Subcutaneous adipose tissue (tissue), 4 donors: ENCODE data around the gene CELA3A. TPM values are rescaled to one million over a fixed set of nuclear protein-coding genes. Genes with fewer than 3 reads are reported as not detected.

Experiments used
- total RNA-seq, 4 donors: library from RNA; depleted of rRNA; stranded (reverse); fragments of >200 nt; gene quantifications; one replicate each; pipeline ENCODE4 v1.1.0, GENCODE V29; 2016
- TF ChIP-seq, protein P1 (sequence below): fragments of 450-650 bp; IDR thresholded peaks from one replicate; pipeline ENCODE4 v1.5.1; 2016; ENCODE audit warnings: low read depth, mild to moderate bottlenecking, control low read depth, antibody characterized with exemption, moderate library complexity

CELA3A gene
- total RNA-seq, 4 donors from 2014 or later = not detected

- TF ChIP-seq, protein P1, sequence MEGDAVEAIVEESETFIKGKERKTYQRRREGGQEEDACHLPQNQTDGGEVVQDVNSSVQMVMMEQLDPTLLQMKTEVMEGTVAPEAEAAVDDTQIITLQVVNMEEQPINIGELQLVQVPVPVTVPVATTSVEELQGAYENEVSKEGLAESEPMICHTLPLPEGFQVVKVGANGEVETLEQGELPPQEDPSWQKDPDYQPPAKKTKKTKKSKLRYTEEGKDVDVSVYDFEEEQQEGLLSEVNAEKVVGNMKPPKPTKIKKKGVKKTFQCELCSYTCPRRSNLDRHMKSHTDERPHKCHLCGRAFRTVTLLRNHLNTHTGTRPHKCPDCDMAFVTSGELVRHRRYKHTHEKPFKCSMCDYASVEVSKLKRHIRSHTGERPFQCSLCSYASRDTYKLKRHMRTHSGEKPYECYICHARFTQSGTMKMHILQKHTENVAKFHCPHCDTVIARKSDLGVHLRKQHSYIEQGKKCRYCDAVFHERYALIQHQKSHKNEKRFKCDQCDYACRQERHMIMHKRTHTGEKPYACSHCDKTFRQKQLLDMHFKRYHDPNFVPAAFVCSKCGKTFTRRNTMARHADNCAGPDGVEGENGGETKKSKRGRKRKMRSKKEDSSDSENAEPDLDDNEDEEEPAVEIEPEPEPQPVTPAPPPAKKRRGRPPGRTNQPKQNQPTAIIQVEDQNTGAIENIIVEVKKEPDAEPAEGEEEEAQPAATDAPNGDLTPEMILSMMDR = no peak
These were observed 44.3 kb downstream of the CELA3A start for GRCh38 chr1:22045604-22046228.

- TF ChIP-seq, protein P1 = no peak
These were observed 47.1 kb downstream of the CELA3A start for GRCh38 chr1:22048351-22049192.

DNA sequence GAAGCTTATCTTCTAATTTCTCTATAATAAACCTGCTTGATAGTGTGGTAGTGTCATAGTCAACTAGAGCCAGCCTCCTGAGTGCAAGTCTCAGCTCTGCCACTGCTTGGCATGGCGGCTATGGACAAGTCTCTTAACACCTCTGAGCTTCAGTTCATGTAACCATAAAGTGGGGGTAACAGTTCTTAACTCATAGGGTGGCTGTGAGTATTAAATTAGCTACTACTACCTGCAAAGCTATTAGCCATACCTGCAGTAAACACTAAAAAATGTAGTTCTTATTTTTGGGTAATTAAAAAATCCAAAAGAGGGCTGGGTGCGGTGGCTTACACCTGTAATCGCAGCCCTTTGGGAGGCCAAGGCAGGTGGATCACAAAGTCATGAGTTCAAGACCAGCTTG lies 48.9 kb downstream of the CELA3A start:
- TF ChIP-seq, protein P1 = no peak

DNA sequence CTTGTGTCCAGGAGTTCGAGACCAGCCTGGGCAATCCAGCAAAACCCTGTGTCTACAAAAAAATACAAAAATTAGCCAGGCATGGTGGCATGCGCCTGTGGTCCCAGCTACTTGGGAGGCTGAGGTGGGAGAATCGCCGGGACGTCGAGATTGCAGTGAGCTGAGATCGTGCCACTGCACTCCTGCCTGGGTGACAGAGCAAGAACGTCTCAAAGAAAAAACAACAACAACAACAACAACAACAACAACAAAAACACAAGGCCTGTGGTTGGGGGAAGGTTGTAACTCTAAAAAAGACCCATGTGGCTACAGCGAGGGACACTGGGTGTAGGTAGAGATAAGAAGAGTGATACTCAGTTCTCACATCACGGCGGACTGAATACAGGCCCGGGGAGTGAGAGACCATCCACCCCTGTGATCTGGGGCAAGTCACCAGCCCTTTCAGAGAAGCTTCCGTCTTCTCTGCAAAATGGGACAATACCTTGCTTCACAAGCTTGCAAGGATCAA lies 50.2 kb downstream of the CELA3A start:
- TF ChIP-seq, protein P1 = no peak

DNA sequence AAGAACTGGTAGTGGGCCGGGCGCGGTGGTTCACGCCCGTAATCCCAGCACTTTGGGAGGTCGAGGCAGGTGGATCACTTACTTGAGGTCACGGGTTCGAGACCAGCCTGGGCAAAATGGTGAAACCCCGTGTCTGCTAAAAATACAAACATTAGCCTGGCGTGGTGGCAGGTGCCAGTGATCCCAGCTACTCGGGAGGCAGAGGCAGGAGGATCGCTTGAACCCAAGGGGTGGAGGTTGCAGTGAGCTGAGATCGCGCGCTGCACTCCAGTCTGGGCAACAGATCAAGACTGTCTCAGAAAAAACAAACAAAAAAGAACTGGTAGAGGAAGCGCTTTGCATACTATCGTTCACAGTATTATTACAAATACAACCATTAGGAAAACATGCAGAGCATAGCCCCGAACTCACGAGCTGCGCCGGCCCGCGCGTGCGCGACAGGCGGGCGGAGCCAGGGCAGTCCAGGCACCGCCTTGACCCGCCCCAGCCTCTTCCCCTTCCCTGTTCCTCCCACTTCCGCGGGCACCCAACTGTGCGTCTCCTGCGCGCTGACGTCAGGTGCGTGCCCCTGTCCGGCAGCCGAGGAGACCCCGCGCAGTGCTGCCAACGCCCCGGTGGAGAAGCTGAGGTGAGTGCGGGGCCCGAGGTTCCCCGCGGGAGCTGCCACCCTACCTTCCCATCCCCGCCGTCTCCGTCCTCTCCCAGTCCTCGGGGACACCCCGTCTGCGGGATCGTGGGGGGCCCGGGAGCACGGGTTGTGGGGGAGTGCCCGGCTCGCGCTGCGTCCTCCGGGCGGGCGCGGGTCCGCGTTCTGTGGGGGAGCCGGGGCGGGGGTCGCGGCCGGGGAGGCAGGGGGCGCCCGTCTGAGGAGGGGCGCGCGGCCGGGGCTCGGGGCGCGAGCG lies 50.9 kb downstream of the CELA3A start, which contains the start of gene CDC42:
Gene CDC42, plus strand, starts transcription at position 595 of the 902 bp plus-strand sequence. CDS start 25,770 bp downstream, outside the sequence.
- TF ChIP-seq, protein P1 = no peak

GRCh38 chr1:22053017-22053860 lies 51.8 kb downstream of the CELA3A start:
- TF ChIP-seq, protein P1 = no peak
